DOHH2 (cell line): Measurements from ENCODE around the gene MYO7B.

Experiments used
- H3F3A ChIP-seq: fragments of 200-600 bp; sonication (generic), shearing (Covaris generic); 2 replicates; pipeline ENCODE4 v1.6.0; 2016; ENCODE audit warnings: antibody characterized with exemption, mild to moderate bottlenecking; ENCODE audit not compliant: control insufficient read depth, insufficient read depth
- H3K27ac ChIP-seq: fragments of 200-600 bp; sonication (generic); 2 replicates; pipeline ENCODE4 v1.5.1; 2014; ENCODE audit warnings: low read depth, mild to moderate bottlenecking, low read length, moderate library complexity
- H3K27me3 ChIP-seq: fragments of 200-600 bp; sonication (generic); 2 replicates; pipeline ENCODE4 v1.6.1; 2014; ENCODE audit warnings: mild to moderate bottlenecking, low read length, mixed read lengths; ENCODE audit not compliant: control insufficient read depth
- H3K36me3 ChIP-seq: fragments of 200-600 bp; sonication (generic); 2 replicates; pipeline ENCODE4 v1.6.1; 2014; ENCODE audit warnings: mild to moderate bottlenecking, low read length, moderate library complexity, mixed read lengths; ENCODE audit not compliant: control insufficient read depth
- H3K4me1 ChIP-seq: fragments of 200-600 bp; sonication (generic); 2 replicates; pipeline ENCODE4 v1.6.1; 2014; ENCODE audit warnings: mild to moderate bottlenecking, low read length, mixed read lengths; ENCODE audit not compliant: control insufficient read depth
- H3K4me2 ChIP-seq: fragments of 200-600 bp; sonication (generic); 2 replicates; pipeline ENCODE4 v1.6.0; 2014; ENCODE audit warnings: mild to moderate bottlenecking, low read length, moderate library complexity
- H3K4me3 ChIP-seq: fragments of 200-600 bp; sonication (generic); 2 replicates; pipeline ENCODE4 v1.5.1; 2014; ENCODE audit warnings: mild to moderate bottlenecking, low read length, mixed read lengths
- H3K79me2 ChIP-seq: fragments of 200-600 bp; sonication (generic); 2 replicates; pipeline ENCODE4 v1.6.1; 2014; ENCODE audit warnings: mild to moderate bottlenecking, low read length, mixed read lengths; ENCODE audit not compliant: control insufficient read depth
- H3K9me2 ChIP-seq: fragments of 200-600 bp; sonication (generic); replicated peaks from 2 replicates; pipeline ENCODE4 v1.6.1; 2014; ENCODE audit warnings: mild to moderate bottlenecking, low read length, mixed read lengths; ENCODE audit not compliant: control insufficient read depth
- H3K9me3 ChIP-seq: fragments of 200-600 bp; sonication (generic); 2 replicates; pipeline ENCODE4 v1.6.1; 2014; ENCODE audit warnings: antibody characterized with exemption, low read length, mixed read lengths; ENCODE audit not compliant: control insufficient read depth, insufficient read depth
- H4K20me1 ChIP-seq: fragments of 200-600 bp; sonication (generic); 2 replicates; pipeline ENCODE4 v1.6.0; 2014; ENCODE audit warnings: low read depth, mild to moderate bottlenecking, antibody characterized with exemption, low read length, moderate library complexity; ENCODE audit not compliant: control insufficient read depth, insufficient read depth
- EZH2phosphoT487 ChIP-seq: fragments of 200-600 bp; sonication (generic); IDR thresholded peaks from 2 replicates; pipeline ENCODE4 v1.6.1; 2017; ENCODE audit warnings: borderline replicate concordance, mild to moderate bottlenecking, antibody characterized with exemption, low read length, moderate library complexity, mixed read lengths
- TF ChIP-seq, protein P1 (sequence below): fragments of 200-600 bp; sonication (generic); IDR thresholded peaks from one replicate; pipeline ENCODE4 v1.5.1; 2014; ENCODE audit warnings: antibody characterized with exemption, mild to moderate bottlenecking, low read depth, low read length; ENCODE audit not compliant: poor library complexity, severe bottlenecking

Gene MYO7B

GRCh38 chr2:127646487-127647241 is 111.2 kb downstream of the MYO7B start:
- H3K4me1 ChIP-seq, result peaks cover 22% of the 10 kb centered on the region
- no peak for TF ChIP-seq EZH2phosphoT487
- TF ChIP-seq, protein P1, sequence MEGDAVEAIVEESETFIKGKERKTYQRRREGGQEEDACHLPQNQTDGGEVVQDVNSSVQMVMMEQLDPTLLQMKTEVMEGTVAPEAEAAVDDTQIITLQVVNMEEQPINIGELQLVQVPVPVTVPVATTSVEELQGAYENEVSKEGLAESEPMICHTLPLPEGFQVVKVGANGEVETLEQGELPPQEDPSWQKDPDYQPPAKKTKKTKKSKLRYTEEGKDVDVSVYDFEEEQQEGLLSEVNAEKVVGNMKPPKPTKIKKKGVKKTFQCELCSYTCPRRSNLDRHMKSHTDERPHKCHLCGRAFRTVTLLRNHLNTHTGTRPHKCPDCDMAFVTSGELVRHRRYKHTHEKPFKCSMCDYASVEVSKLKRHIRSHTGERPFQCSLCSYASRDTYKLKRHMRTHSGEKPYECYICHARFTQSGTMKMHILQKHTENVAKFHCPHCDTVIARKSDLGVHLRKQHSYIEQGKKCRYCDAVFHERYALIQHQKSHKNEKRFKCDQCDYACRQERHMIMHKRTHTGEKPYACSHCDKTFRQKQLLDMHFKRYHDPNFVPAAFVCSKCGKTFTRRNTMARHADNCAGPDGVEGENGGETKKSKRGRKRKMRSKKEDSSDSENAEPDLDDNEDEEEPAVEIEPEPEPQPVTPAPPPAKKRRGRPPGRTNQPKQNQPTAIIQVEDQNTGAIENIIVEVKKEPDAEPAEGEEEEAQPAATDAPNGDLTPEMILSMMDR, result no peak
- H3K4me3 ChIP-seq, result no peak overlapping the region
- no peak overlapping the region for H3K4me2 ChIP-seq
- no peak overlapping the region for H3K27ac ChIP-seq
- H3K9me3 ChIP-seq, result no peaks in the 10 kb centered on the region
- H3K36me3 ChIP-seq, result no peaks in the 10 kb centered on the region
- H4K20me1 ChIP-seq, result no peaks in the 10 kb centered on the region
- H3K79me2 ChIP-seq, result no peaks in the 10 kb centered on the region
- H3F3A ChIP-seq, result no peaks in the 10 kb centered on the region
- no peaks in the 10 kb centered on the region for H3K27me3 ChIP-seq
- H3K9me2 ChIP-seq, result no peaks in the 10 kb centered on the region

GRCh38 chr2:127647242-127648190 is 112.0 kb downstream of the MYO7B start:
- H3K27ac ChIP-seq, result no peak overlapping the region
- no peaks in the 10 kb centered on the region for H3K36me3 ChIP-seq
- no peaks in the 10 kb centered on the region for H3K9me2 ChIP-seq
- no peak overlapping the region for H3K4me3 ChIP-seq
- no peaks in the 10 kb centered on the region for H3K27me3 ChIP-seq
- no peaks in the 10 kb centered on the region for H3K79me2 ChIP-seq
- H4K20me1 ChIP-seq, result no peaks in the 10 kb centered on the region
- no peaks in the 10 kb centered on the region; the same call in 1 of the 2 replicates for H3F3A ChIP-seq
- peaks cover 22% of the 10 kb centered on the region for H3K4me1 ChIP-seq
- H3K4me2 ChIP-seq, result no peak overlapping the region
- no peaks in the 10 kb centered on the region for H3K9me3 ChIP-seq
- TF ChIP-seq, protein P1, result no peak
- no peak for TF ChIP-seq EZH2phosphoT487

DNA sequence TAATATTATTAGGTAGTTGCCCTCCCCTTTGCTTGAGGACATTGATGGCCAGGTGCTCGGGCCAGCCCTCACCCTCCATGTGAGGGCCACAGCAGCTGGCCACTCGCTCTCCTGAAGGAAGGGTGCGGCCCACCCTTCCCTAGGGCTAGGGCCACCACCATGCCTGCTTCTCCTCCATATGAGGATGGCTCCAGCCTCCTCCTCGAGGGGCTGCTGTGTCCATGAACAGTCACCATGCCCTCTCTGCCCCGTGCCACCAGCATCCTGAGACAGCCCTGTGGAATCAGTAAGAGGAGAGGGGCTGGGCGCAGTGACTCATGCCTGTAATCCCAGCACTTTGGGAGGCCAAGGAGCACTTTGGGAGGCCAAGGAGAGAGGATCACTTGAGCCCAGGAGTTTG is 112.8 kb downstream of the MYO7B start:
- Histone ChIP-seq H3K79me2 (no peaks in the 10 kb centered on the region), H4K20me1 (no peaks in the 10 kb centered on the region), H3F3A (no peaks in the 10 kb centered on the region; the same call in 1 of the 2 replicates), H3K27ac (no peak overlapping the region), H3K9me3 (no peaks in the 10 kb centered on the region), H3K4me3 (no peak overlapping the region), H3K4me2 (no peak overlapping the region), H3K27me3 (no peaks in the 10 kb centered on the region), H3K36me3 (no peaks in the 10 kb centered on the region), H3K9me2 (no peaks in the 10 kb centered on the region), H3K4me1 (peaks cover 29% of the 10 kb centered on the region)
- TF ChIP-seq EZH2phosphoT487, result no peak
- TF ChIP-seq, protein P1, result no peak
